Activated CD4-positive, alpha-beta memory T cell treated with anti-CD3 and anti-CD28 coated beads for 36 hours (primary cell): Measurements from ENCODE around the gene NUP35. TPM values are rescaled to one million over a fixed set of nuclear protein-coding genes. Genes with fewer than 3 reads are reported as not detected.

Experiments
- CTCF ChIA-PET: fragments of 350-600 bp; sonication (Branson Sonifier 250); formaldehyde crosslinking; loops from one replicate; lab custom pipeline; 2021; ENCODE audit warnings: antibody characterized with exemption, inconsistent platforms; lab: Charles Lee
- POLR2A ChIA-PET: fragments of 350-600 bp; sonication (Branson Sonifier 250); formaldehyde crosslinking; loops from one replicate; lab custom pipeline; 2021; ENCODE audit warnings: antibody characterized with exemption; lab: Charles Lee
- DNase-seq: peaks from one replicate; pipeline ENCODE4 v3.0.0-alpha.2; 2020
- H3K27ac Mint-ChIP-seq: one replicate; pipeline ENCODE4 v1.8.0; 2021; ENCODE audit warnings: mixed read lengths
- H3K27me3 Mint-ChIP-seq: one replicate; pipeline ENCODE4 v1.8.0; 2021; ENCODE audit warnings: mixed read lengths
- H3K36me3 Mint-ChIP-seq: one replicate; pipeline ENCODE4 v1.8.0; 2021; ENCODE audit warnings: mixed read lengths
- H3K4me1 Mint-ChIP-seq: one replicate; pipeline ENCODE4 v1.8.0; 2021; ENCODE audit warnings: low read depth, mixed read lengths
- H3K4me3 Mint-ChIP-seq: one replicate; pipeline ENCODE4 v1.8.0; 2021; ENCODE audit warnings: mild to moderate bottlenecking, mixed read lengths
- H3K9me3 Mint-ChIP-seq: one replicate; pipeline ENCODE4 v1.8.0; 2021; ENCODE audit warnings: mixed read lengths
- intact Hi-C: fragments of 100-400 bp; cut with micrococcal nuclease; formaldehyde crosslinking; loops from one replicate; pipeline ENCODE4 v1.15.1; 2023
- total RNA-seq, 2 experiments: library from RNA; stranded (reverse); gene quantifications; one replicate each; pipeline ENCODE4 v1.2.3, GENCODE V29; 2021

Gene NUP35, protein sequence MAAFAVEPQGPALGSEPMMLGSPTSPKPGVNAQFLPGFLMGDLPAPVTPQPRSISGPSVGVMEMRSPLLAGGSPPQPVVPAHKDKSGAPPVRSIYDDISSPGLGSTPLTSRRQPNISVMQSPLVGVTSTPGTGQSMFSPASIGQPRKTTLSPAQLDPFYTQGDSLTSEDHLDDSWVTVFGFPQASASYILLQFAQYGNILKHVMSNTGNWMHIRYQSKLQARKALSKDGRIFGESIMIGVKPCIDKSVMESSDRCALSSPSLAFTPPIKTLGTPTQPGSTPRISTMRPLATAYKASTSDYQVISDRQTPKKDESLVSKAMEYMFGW
- 10 to 100 TPM; 27.6 to 31.7 TPM for total RNA-seq

DNA sequence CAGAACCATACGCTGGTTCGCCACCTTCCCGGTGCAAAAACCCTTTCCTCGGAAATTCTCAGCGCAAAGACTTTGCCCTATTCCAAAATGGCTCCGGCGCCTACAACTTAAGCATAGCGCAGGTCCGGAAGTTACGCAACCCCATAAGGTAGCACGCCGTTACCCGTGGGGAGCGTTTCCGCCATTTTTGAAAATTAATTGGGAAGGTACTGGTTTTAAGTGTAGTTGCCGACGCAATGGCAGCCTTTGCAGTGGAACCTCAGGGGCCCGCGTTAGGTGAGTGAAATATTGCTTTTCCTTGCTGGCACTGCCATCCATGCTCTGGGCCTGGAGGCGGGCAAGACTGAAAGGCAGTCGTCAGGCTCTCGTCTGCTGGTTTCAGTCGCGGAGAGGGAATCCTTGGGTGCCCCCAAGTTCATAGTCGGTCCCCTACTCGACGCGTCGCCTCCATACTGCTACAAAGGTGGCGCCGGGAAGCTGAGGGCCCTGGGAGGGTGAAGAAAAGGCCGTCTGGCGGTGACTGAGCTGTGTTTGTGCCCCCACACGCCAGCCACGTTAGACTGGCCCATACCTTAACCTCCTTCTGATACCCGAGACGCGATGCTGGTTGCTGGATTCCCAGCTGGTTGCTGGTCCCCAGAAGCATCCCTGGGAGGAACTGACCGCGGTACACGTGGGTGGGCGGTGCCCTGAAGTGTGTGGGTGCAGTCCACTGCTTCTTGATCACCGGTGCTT, at the start of gene NUP35:
Gene NUP35, plus strand, starts transcription at position 222 of the 735 bp plus-strand sequence. Its CDS starts 15 bp downstream, at position 237.
- ChIA-PET POLR2A (interaction anchor here (0.8 kb wide), 1 partner anchor 31 kb away, joined by 3 read pairs; no protein-coding TSS in a partner anchor), CTCF (interaction anchor here (0.6 to 0.9 kb wide), 3 partner anchors 14 to 87 kb away, joined by 3 read pairs; no protein-coding TSS in a partner anchor)
- peak; percentile 90 for DNase-seq
- peak within 1 kb of the TSS; percentile 94 for H3K4me3 Mint-ChIP-seq
- intact Hi-C loops: loop anchor here (1.0 kb wide), 3 partner anchors 46 to 409 kb away; partner anchors contain the start of genes DUSP19 and NCKAP1
- H3K36me3 Mint-ChIP-seq: peaks cover 12% of the 10 kb centered on the region
- peaks cover 30% of the 10 kb centered on the region for H3K4me1 Mint-ChIP-seq
- peaks cover under 1% of the 10 kb centered on the region for H3K27me3 Mint-ChIP-seq
- no peaks in the 10 kb centered on the region for H3K9me3 Mint-ChIP-seq
- peak within 1 kb of the TSS; percentile 97 for H3K27ac Mint-ChIP-seq

DNA sequence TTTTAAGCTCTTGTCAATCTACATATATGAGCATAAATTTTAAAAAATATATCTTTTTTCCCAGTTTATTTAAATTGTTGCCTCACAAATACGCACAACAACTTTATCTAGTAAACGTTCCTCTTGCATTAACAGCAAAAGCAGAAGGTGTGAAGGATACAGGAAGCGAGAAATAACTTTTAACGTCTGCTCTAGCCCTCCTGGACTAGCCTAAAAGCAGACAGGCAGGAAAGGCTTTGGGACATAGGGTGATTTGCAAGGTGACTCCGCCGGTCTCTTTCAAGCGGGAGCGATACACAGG, 46.1 kb upstream of the NUP35 start:
- POLR2A ChIA-PET: no interaction called here
- no peaks in the 10 kb centered on the region for H3K9me3 Mint-ChIP-seq
- H3K4me3 Mint-ChIP-seq: peak overlapping the region; percentile 86
- intact Hi-C loops: loop anchor here (1.0 kb wide), 3 partner anchors 16 to 46 kb away; partner anchors contain the start of genes NCKAP1 and NUP35
- no peak for DNase-seq
- peaks cover 7% of the 10 kb centered on the region for H3K4me1 Mint-ChIP-seq
- no peak overlapping the region for H3K27ac Mint-ChIP-seq
- no peaks in the 10 kb centered on the region for H3K36me3 Mint-ChIP-seq
- CTCF ChIA-PET: no interaction called here
- H3K27me3 Mint-ChIP-seq: no peaks in the 10 kb centered on the region

DNA sequence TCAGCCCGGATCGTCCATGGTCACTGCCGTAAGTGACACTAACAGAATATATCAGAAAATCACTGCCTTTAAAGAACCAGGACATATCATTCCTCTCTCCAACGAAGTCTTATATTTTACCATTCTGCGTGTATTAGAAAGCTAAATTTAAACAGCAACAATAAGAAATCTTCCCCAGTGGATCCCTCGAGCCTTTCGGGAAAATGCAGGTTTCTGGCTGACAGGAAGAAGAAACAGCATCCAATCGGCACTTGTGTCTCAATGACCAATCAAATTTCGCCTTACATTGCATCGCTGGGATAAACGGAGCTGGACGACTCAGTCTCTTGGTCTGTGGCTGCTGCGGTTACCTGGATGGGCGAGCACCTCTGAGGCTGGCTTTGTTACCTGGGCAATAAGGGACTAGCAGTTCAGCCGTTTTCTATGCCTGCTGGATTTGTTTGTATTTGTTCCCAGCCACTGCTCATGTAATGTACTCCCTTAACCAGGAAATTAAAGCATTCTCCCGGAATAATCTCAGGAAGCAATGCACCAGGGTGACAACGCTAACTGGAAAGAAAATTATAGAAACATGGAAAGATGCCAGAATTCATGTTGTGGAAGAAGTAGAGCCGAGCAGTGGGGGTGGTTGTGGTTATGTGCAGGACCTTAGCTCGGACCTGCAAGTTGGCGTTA, 45.6 kb upstream of the NUP35 start, which contains the start of gene DUSP19:
Gene DUSP19, plus strand, starts transcription at position 284 of the 675 bp plus-strand sequence. Its CDS starts 187 bp downstream, at position 471.
- Mint-ChIP-seq H3K27me3 (no peaks in the 10 kb centered on the region), H3K4me3 (peak within 1 kb of the TSS; percentile 86), H3K27ac (peak within 1 kb of the TSS; percentile 40), H3K36me3 (no peaks in the 10 kb centered on the region), H3K9me3 (no peaks in the 10 kb centered on the region), H3K4me1 (peaks cover 7% of the 10 kb centered on the region)
- peak; percentile 93 for DNase-seq
- ChIA-PET CTCF (interaction anchor here (1.0 kb wide), 1 partner anchor 29 kb away, joined by 4 read pairs; no protein-coding TSS in a partner anchor), POLR2A (no interaction called here)
- intact Hi-C loops: loop anchor here (1.0 kb wide), 3 partner anchors 16 to 46 kb away; partner anchors contain the start of genes NCKAP1 and NUP35

- no peak overlapping the region for H3K27ac Mint-ChIP-seq
- H3K4me1 Mint-ChIP-seq: peaks cover 7% of the 10 kb centered on the region
- H3K4me3 Mint-ChIP-seq: peak overlapping the region; percentile 86
- no peak for DNase-seq
- CTCF ChIA-PET: interaction anchor here (1.0 kb wide), 1 partner anchor 28 kb away, joined by 4 read pairs; no protein-coding TSS in a partner anchor
- intact Hi-C loops: no loop called here
- no peaks in the 10 kb centered on the region for H3K27me3 Mint-ChIP-seq
- no peaks in the 10 kb centered on the region for H3K9me3 Mint-ChIP-seq
- H3K36me3 Mint-ChIP-seq: no peaks in the 10 kb centered on the region
- POLR2A ChIA-PET: no interaction called here
Measured at GRCh38 chr2:183079139-183079775, 45.0 kb upstream of the NUP35 start.

DNA sequence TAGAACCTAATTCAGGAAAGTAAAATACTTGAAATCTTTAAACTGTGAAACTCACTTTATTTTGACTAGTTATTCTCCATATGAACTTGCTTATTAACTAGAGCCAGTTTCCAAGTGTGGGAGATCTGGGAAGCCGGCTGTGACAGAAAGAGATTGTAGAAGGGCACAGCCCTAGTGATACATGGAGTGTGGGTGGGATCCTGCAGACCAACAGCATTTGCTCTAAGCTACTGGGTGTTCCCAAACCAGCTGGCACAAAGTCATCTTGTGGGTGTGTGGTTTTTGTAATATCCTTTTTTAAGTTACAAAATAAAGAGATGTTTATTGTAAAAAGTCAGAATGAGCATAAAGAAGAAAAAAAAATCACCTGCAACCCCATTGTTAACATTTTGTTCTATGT, 42.3 kb upstream of the NUP35 start:
- DNase-seq: no peak
- Mint-ChIP-seq H3K9me3 (no peaks in the 10 kb centered on the region), H3K27ac (no peak overlapping the region), H3K27me3 (no peaks in the 10 kb centered on the region), H3K36me3 (no peaks in the 10 kb centered on the region), H3K4me1 (peaks cover 7% of the 10 kb centered on the region), H3K4me3 (no peak overlapping the region)
- CTCF ChIA-PET: no interaction called here
- POLR2A ChIA-PET: no interaction called here
- intact Hi-C loops: no loop called here

DNA sequence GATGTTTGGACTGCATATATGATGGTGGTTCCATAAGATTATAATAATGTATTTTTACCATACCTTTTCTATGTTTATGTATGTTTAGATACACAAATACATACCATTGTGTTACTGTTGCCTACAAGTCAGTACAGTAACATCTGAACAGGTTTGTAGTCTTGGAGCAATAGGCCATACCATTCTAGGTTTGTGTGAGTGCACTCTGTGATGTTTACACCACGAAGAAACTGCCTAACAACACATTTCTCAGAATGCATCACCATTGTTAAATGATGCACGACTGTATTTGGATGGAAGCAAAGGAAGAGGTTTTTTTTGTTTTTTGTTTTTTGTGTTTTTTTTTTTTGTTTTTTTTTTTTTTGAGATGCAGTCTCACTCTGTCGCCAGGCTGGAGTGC, 36.2 kb upstream of the NUP35 start:
- no peaks in the 10 kb centered on the region for H3K36me3 Mint-ChIP-seq
- intact Hi-C loops: no loop called here

GRCh38 chr2:183089192-183089851, 34.9 kb upstream of the NUP35 start:
- H3K4me1 Mint-ChIP-seq: peaks cover 4% of the 10 kb centered on the region
- ChIA-PET POLR2A (interaction anchor here (0.6 kb wide), 1 partner anchor 34 kb away, joined by 3 read pairs; no protein-coding TSS in a partner anchor), CTCF (no interaction called here)
- intact Hi-C loops: no loop called here
- no peak overlapping the region for H3K27ac Mint-ChIP-seq
- H3K36me3 Mint-ChIP-seq: no peaks in the 10 kb centered on the region
- no peak overlapping the region for H3K4me3 Mint-ChIP-seq
- no peak for DNase-seq
- no peaks in the 10 kb centered on the region for H3K27me3 Mint-ChIP-seq
- no peaks in the 10 kb centered on the region for H3K9me3 Mint-ChIP-seq

More for the DNA sequence above, 36.2 kb upstream of the NUP35 start:
- ChIA-PET CTCF (no interaction called here), POLR2A (no interaction called here)
- Mint-ChIP-seq H3K4me3 (no peak overlapping the region), H3K4me1 (no peaks in the 10 kb centered on the region), H3K27ac (no peak overlapping the region), H3K27me3 (no peaks in the 10 kb centered on the region), H3K9me3 (no peaks in the 10 kb centered on the region)
- DNase-seq: no peak

- H3K36me3 Mint-ChIP-seq: no peaks in the 10 kb centered on the region
- DNase-seq: no peak
- CTCF ChIA-PET: no interaction called here
- peaks cover 7% of the 10 kb centered on the region for H3K4me1 Mint-ChIP-seq
- POLR2A ChIA-PET: no interaction called here
- intact Hi-C loops: no loop called here
- H3K27ac Mint-ChIP-seq: no peak overlapping the region
- no peaks in the 10 kb centered on the region for H3K9me3 Mint-ChIP-seq
- no peaks in the 10 kb centered on the region for H3K27me3 Mint-ChIP-seq
- H3K4me3 Mint-ChIP-seq: no peak overlapping the region
Measured at GRCh38 chr2:183091318-183091953, 32.8 kb upstream of the NUP35 start.

DNA sequence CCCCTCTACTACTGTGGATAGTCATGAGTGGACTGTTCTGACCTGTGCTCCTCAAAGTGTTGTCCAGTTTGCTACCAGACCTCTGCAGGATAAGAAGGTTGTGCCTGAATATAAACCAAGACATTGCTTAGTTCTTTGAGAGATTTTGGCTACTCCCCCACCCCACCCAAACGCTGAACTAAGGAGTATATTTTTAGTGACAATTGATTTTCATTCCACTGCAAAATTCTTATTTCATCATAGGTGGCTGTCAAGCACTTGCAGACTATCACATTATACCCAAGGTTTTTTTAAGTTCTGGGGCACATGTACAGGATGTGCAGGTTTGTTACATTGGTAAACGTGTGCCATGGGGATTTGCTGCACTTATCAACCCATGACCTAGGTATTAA, 32.3 kb upstream of the NUP35 start:
- intact Hi-C loops: no loop called here
- H3K27me3 Mint-ChIP-seq: no peaks in the 10 kb centered on the region
- H3K4me3 Mint-ChIP-seq: no peak overlapping the region
- no peaks in the 10 kb centered on the region for H3K9me3 Mint-ChIP-seq
- no peaks in the 10 kb centered on the region for H3K36me3 Mint-ChIP-seq
- CTCF ChIA-PET: no interaction called here
- H3K27ac Mint-ChIP-seq: no peak overlapping the region
- DNase-seq: no peak
- POLR2A ChIA-PET: no interaction called here
- peaks cover 7% of the 10 kb centered on the region for H3K4me1 Mint-ChIP-seq

GRCh38 chr2:183093857-183094657, 30.2 kb upstream of the NUP35 start:
- CTCF ChIA-PET: interaction anchor here (1.0 kb wide), 1 partner anchor 11 kb away, joined by 3 read pairs; no protein-coding TSS in a partner anchor

More at GRCh38 chr2:183093857-183094657, 30.2 kb upstream of the NUP35 start:
- POLR2A ChIA-PET: no interaction called here
- no peaks in the 10 kb centered on the region for H3K36me3 Mint-ChIP-seq
- no peaks in the 10 kb centered on the region for H3K27me3 Mint-ChIP-seq
- intact Hi-C loops: loop anchor here (1.0 kb wide), 1 partner anchor 16 kb away; the partner anchor contains the start of gene DUSP19
- no peaks in the 10 kb centered on the region for H3K9me3 Mint-ChIP-seq
- no peak for DNase-seq
- H3K4me1 Mint-ChIP-seq: peaks cover 7% of the 10 kb centered on the region
- H3K4me3 Mint-ChIP-seq: no peak overlapping the region
- no peak overlapping the region for H3K27ac Mint-ChIP-seq
